ENCODE measurements around the gene TRAPPC3.

- TF ChIP-seq CTCF (IDR thresholded peaks at IDR 0.05) = peak; percentile 89
- no peak for TF ChIP-seq EZH2 (IDR thresholded peaks at IDR 0.05; ENCODE audit: borderline replicate concordance, insufficient read depth, low read depth, low read length, poor library complexity, severe bottlenecking)
Observed at GRCh38 chr1:36149237-36149972, at the start of gene TRAPPC3.
